HCT116 (cell line): ENCODE results near the gene TEKT5. TPM values are rescaled to one million over a fixed set of nuclear protein-coding genes. Genes with fewer than 3 reads are reported as not detected.

Experiments used
- ATAC-seq: fragments of 200-7000 bp; cut with Tn5 transposase; 2 replicates; pipeline ENCODE4 v1.9.1; 2020; ENCODE audit warnings: mild to moderate bottlenecking, moderate library complexity
- BruUV-seq: library from RNA; stranded (reverse); fragments of 400-500 nt; replicated peaks from 2 replicates; lab custom pipeline; 2021; lab: Mats Ljungman, UMichigan
- CTCF ChIA-PET: fragments of 300-600 bp; sonication (Branson Sonifier 250); formaldehyde crosslinking; loops from one replicate; lab custom pipeline; 2021; ENCODE audit warnings: antibody characterized with exemption; lab: Charles Lee
- POLR2A ChIA-PET: fragments of 300-600, 350-600 bp; sonication (Branson Sonifier 250); formaldehyde crosslinking; loops from one replicate; lab custom pipeline; 2021; ENCODE audit warnings: antibody characterized with exemption; lab: Charles Lee
- RAD21 ChIA-PET, 2 experiments: fragments of 300-600 bp; sonication (Branson Sonifier 250); formaldehyde crosslinking; loops; one replicate each; lab custom pipeline; 2023; ENCODE audit warnings: low total read pairs in 2 of 2; ENCODE audit not compliant: uncharacterized antibody in 2 of 2, unreplicated experiment in 2 of 2, low non-redundant PET in 1 of 2; lab: Charles Lee
- DNase-seq: peaks from one replicate; pipeline ENCODE4 v3.0.0-alpha.2; 2010; ENCODE audit warnings: low read depth, low spot score
- H2AFZ ChIP-seq: fragments of 200-600 bp; shearing (Covaris generic), sonication (generic); 2 replicates; pipeline ENCODE4 v1.6.1; 2017; ENCODE audit warnings: low read depth, mixed run types, mixed read lengths, antibody characterized with exemption, low read length; ENCODE audit not compliant: poor library complexity, severe bottlenecking
- H3K27ac ChIP-seq: 2 replicates; pipeline ENCODE4 v1.5.1; 2012; ENCODE audit warnings: low read depth, low read length
- H3K27me3 ChIP-seq: fragments of 200-600 bp; sonication (generic); 2 replicates; pipeline ENCODE4 v1.6.1; 2016; ENCODE audit warnings: mixed run types, low read length, mixed read lengths; ENCODE audit not compliant: insufficient read depth
- H3K36me3 ChIP-seq, 2 experiments: fragments of 200-500 bp in 1 of 2; fragments of 200-600 bp in 1 of 2; sonication (Bioruptor generic) in 1 of 2; sonication (generic) in 1 of 2; 2 replicates each; pipeline versions ENCODE4 v1.5.1 to v1.6.1; 2014 to 2016; ENCODE audit warnings: low read length in 2 of 2, inconsistent platforms in 1 of 2, mixed read lengths in 1 of 2, mixed run types in 1 of 2; ENCODE audit not compliant: insufficient read depth in 2 of 2, control insufficient read depth in 1 of 2
- H3K4me1 ChIP-seq, 2 experiments: fragments of 200-600 bp in 1 of 2; sonication (generic) in 1 of 2; 2 replicates each; pipeline versions ENCODE4 v1.5.1 to v1.6.1; 2012 to 2017; ENCODE audit warnings: low read length in 2 of 2, inconsistent platforms in 1 of 2, mild to moderate bottlenecking in 1 of 2, mixed read lengths in 1 of 2, mixed run types in 1 of 2, moderate library complexity in 1 of 2; ENCODE audit not compliant: insufficient read depth in 2 of 2, control insufficient read depth in 1 of 2
- H3K4me2 ChIP-seq: fragments of 200-600 bp; sonication (generic); 2 replicates; pipeline ENCODE4 v1.6.1; 2017; ENCODE audit warnings: mixed run types, low read length, mixed read lengths
- H3K4me3 ChIP-seq, 2 experiments: fragments of 200-600 bp in 1 of 2; sonication (generic) in 1 of 2; replicated peaks in 1 of 2; 2 replicates each; pipeline ENCODE4 v1.5.1; 2011 to 2016; ENCODE audit warnings: low read length in 2 of 2, control low read depth in 1 of 2, low read depth in 1 of 2, mild to moderate bottlenecking in 1 of 2, mixed read lengths in 1 of 2, mixed run types in 1 of 2
- H3K79me2 ChIP-seq: fragments of 200-600 bp; sonication (generic); 2 replicates; pipeline ENCODE4 v1.6.1; 2017; ENCODE audit warnings: mild to moderate bottlenecking, mixed run types, low read length, moderate library complexity, mixed read lengths; ENCODE audit not compliant: insufficient read depth
- H3K9ac ChIP-seq: fragments of 200-600 bp; sonication (generic); 2 replicates; pipeline ENCODE4 v1.6.1; 2016; ENCODE audit warnings: low read length, mixed read lengths
- H3K9me2 ChIP-seq: fragments of 200-600 bp; sonication (generic), shearing (Covaris generic); 2 replicates; pipeline ENCODE4 v1.6.1; 2017; ENCODE audit warnings: mixed run types, mild to moderate bottlenecking, moderate library complexity; ENCODE audit not compliant: insufficient read depth
- H3K9me3 ChIP-seq, 2 experiments: fragments of 200-500 bp in 1 of 2; fragments of 200-600 bp in 1 of 2; sonication (Bioruptor generic) in 1 of 2; sonication (generic) in 1 of 2; 2 replicates each; pipeline ENCODE4 v1.6.1; 2014 to 2017; ENCODE audit warnings: low read length in 2 of 2, mixed read lengths in 2 of 2, inconsistent platforms in 1 of 2, low read depth in 1 of 2, mild to moderate bottlenecking in 1 of 2, mixed run types in 1 of 2, moderate library complexity in 1 of 2; ENCODE audit not compliant: control insufficient read depth in 1 of 2, insufficient read depth in 1 of 2
- H4K20me1 ChIP-seq: fragments of 200-600 bp; sonication (generic), shearing (Covaris generic); 2 replicates; pipeline ENCODE4 v1.6.1; 2017; ENCODE audit warnings: mixed run types, mild to moderate bottlenecking, moderate library complexity; ENCODE audit not compliant: insufficient read depth
- CTCF ChIP-seq, 3 experiments: fragments of 200-600 bp in 1 of 3; sonication (generic) in 1 of 3; IDR thresholded peaks in 2 of 3; conservative IDR thresholded peaks in 1 of 3; 2 replicates each; pipeline ENCODE4 v1.5.1; 2012 to 2017; ENCODE audit warnings: low read depth in 2 of 3, low read length in 2 of 3, antibody characterized with exemption in 1 of 3, borderline replicate concordance in 1 of 3, control low read depth in 1 of 3, mild to moderate bottlenecking in 1 of 3, mixed read lengths in 1 of 3, mixed run types in 1 of 3, moderate library complexity in 1 of 3; ENCODE audit not compliant: insufficient read depth in 1 of 3
- EGR1 ChIP-seq: IDR thresholded peaks from 2 replicates; pipeline ENCODE4 v1.6.1; 2012; ENCODE audit warnings: low read depth
- ELF1 ChIP-seq: IDR thresholded peaks from 2 replicates; pipeline ENCODE4 v1.6.1; 2012; ENCODE audit warnings: low read depth, borderline replicate concordance
- EZH2 ChIP-seq: fragments of 200-600 bp; sonication (generic); IDR thresholded peaks from 2 replicates; pipeline ENCODE4 v1.6.1; 2017; ENCODE audit warnings: antibody characterized with exemption, mixed run types
- EZH2phosphoT487 ChIP-seq: fragments of 200-600 bp; IDR thresholded peaks from 2 replicates; pipeline ENCODE4 v1.6.1; 2018; ENCODE audit warnings: antibody characterized with exemption, borderline replicate concordance
- FOSL1 ChIP-seq: IDR thresholded peaks from 2 replicates; pipeline ENCODE4 v1.6.1; 2012; ENCODE audit warnings: low read depth
- JUND ChIP-seq: IDR thresholded peaks from 2 replicates; pipeline ENCODE4 v1.6.1; 2012
- POLR2AphosphoS5 ChIP-seq: IDR thresholded peaks from 2 replicates; pipeline ENCODE4 v1.6.1; 2011; ENCODE audit warnings: mild to moderate bottlenecking, low read depth, low read length, moderate library complexity
- RAD21 ChIP-seq: IDR thresholded peaks from 2 replicates; pipeline ENCODE4 v1.6.1; 2012; ENCODE audit warnings: low read depth, mild to moderate bottlenecking
- SIN3A ChIP-seq: IDR thresholded peaks from 2 replicates; pipeline ENCODE4 v1.6.1; 2012; ENCODE audit warnings: low read depth
- SP1 ChIP-seq: IDR thresholded peaks from 2 replicates; pipeline ENCODE4 v1.6.1; 2012; ENCODE audit warnings: low read depth
- SRF ChIP-seq: IDR thresholded peaks from 2 replicates; pipeline ENCODE4 v1.6.1; 2012; ENCODE audit warnings: low read depth
- YY1 ChIP-seq: IDR thresholded peaks from 2 replicates; pipeline ENCODE4 v1.6.1; 2011; ENCODE audit warnings: low read length, low read depth, moderate library complexity, mild to moderate bottlenecking; ENCODE audit not compliant: insufficient replicate concordance; ENCODE audit errors: extremely low read depth
- ZBTB33 ChIP-seq: IDR thresholded peaks from 2 replicates; pipeline ENCODE4 v1.6.1; 2011; ENCODE audit warnings: mild to moderate bottlenecking, low read length, moderate library complexity; ENCODE audit not compliant: insufficient replicate concordance; ENCODE audit errors: extremely low read depth
- ZFX ChIP-seq: fragments of 450-650 bp; IDR thresholded peaks from 2 replicates; pipeline ENCODE4 v1.6.1; 2017
- ZNF274 ChIP-seq: fragments of 200-500 bp; sonication (Bioruptor generic); IDR thresholded peaks from 2 replicates; pipeline ENCODE4 v1.6.1; 2014; ENCODE audit warnings: mild to moderate bottlenecking, low read depth, low read length, inconsistent platforms
- intact Hi-C: fragments of 100-400 bp; cut with micrococcal nuclease; formaldehyde crosslinking; loops from 2 replicates; pipeline ENCODE4 v1.10.0; 2022
- total RNA-seq: library from RNA; stranded (reverse); gene quantifications from one replicate; pipeline ENCODE4 v1.2.1, GENCODE V29; 2021; ENCODE audit not compliant: unreplicated experiment
- TF ChIP-seq, protein P1 (sequence below): IDR thresholded peaks from 2 replicates; pipeline ENCODE4 v1.6.1; 2012

TEKT5 gene
- total RNA-seq, 1 experiment from 2014 or later = 0.37 TPM

- no peak for TF ChIP-seq CTCF (IDR thresholded peaks at IDR 0.05 in 2 of 3, conservative IDR thresholded peaks at IDR 0.05 in 1 of 3; ENCODE audit: borderline replicate concordance in 1 of 3, insufficient read depth in 1 of 3, low read depth in 2 of 3, low read length in 2 of 3)
- TF ChIP-seq, protein P1, sequence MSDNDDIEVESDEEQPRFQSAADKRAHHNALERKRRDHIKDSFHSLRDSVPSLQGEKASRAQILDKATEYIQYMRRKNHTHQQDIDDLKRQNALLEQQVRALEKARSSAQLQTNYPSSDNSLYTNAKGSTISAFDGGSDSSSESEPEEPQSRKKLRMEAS = no peak
- TF ChIP-seq ELF1 = no peak
- TF ChIP-seq FOSL1 = no peak
- no peak for TF ChIP-seq SRF
Measured at GRCh38 chr16:10609402-10609774, 85.3 kb downstream of the TEKT5 start (continued).

DNA sequence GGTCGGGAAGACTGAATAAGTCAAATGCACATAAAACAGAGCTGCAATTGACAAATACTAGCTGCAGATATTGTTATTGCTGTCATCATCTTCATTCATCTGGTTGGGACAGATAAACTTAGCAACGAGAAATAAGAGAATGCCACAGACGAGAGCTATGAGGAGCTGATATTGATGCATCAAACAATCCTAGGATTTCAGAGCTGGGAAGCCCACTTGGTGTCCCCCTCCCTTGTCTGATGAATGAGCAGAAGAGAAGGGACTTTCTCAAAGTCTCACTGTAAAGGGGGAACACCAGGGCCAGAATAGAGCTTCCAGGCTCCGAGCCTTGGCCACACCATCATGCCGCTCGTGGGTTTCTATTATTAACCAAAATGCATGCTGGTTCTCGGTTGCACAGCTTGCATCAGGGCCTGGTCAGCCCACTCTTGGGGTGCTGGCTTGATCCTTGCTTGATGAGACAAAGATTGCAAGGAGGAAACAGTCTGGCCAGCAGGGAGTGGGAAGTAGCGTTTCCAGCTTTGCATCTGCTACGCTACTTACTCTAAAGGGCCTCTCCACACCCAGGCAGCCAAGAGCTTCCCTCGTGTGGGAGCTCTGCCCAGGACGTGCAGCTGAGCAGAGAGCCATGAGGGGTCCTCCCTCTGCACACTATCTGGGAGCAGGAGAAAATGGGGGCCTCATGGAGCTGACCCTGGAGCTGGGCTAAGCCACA is 85.9 kb downstream of the TEKT5 start:
- H3K27me3 ChIP-seq = no peaks in the 10 kb centered on the region
- H3K36me3 ChIP-seq = no peaks in the 10 kb centered on the region
- no peak overlapping the region for H3K27ac ChIP-seq
- TF ChIP-seq JUND (no peak), ZBTB33 (no peak), SP1 (no peak), FOSL1 (no peak), CTCF (IDR thresholded peaks at IDR 0.05 in 2 of 3, conservative IDR thresholded peaks at IDR 0.05 in 1 of 3; ENCODE audit: borderline replicate concordance in 1 of 3, insufficient read depth in 1 of 3, low read depth in 2 of 3, low read length in 2 of 3) (no peak), EGR1 (no peak), YY1 (no peak), EZH2 (no peak), EZH2phosphoT487 (no peak), RAD21 (no peak), ZFX (no peak), SIN3A (no peak), ZNF274 (no peak), POLR2AphosphoS5 (no peak)
- intact Hi-C loops = no loop called here
- H4K20me1 ChIP-seq = no peaks in the 10 kb centered on the region
- no TSS peak for BruUV-seq
- no peaks in the 10 kb centered on the region for H3K9me3 ChIP-seq
- ChIA-PET CTCF (no interaction called here), RAD21 (no interaction called here), POLR2A (interaction anchor here (1.1 kb wide), 1 partner anchor 28 kb away, joined by 3 read pairs; the partner anchor contains the start of gene EMP2)
- no peak for DNase-seq
- H3K9me2 ChIP-seq = no peaks in the 10 kb centered on the region
- no peak overlapping the region for H2AFZ ChIP-seq
- H3K4me1 ChIP-seq = no peaks in the 10 kb centered on the region
- no peak overlapping the region for H3K4me3 ChIP-seq
- H3K9ac ChIP-seq = no peak overlapping the region
- ATAC-seq = no peak
- H3K79me2 ChIP-seq = no peaks in the 10 kb centered on the region
- H3K4me2 ChIP-seq = no peak overlapping the region
